HG03432 (cell line): Measurements from ENCODE around the gene IGFBP4.

Experiments
- ATAC-seq: cut with Tn5 transposase; IDR thresholded peaks from one replicate; pipeline ENCODE4 v1.9.1; 2021; ENCODE audit warnings: mild to moderate bottlenecking, moderate library complexity; ENCODE audit not compliant: unreplicated experiment

Gene IGFBP4

DNA sequence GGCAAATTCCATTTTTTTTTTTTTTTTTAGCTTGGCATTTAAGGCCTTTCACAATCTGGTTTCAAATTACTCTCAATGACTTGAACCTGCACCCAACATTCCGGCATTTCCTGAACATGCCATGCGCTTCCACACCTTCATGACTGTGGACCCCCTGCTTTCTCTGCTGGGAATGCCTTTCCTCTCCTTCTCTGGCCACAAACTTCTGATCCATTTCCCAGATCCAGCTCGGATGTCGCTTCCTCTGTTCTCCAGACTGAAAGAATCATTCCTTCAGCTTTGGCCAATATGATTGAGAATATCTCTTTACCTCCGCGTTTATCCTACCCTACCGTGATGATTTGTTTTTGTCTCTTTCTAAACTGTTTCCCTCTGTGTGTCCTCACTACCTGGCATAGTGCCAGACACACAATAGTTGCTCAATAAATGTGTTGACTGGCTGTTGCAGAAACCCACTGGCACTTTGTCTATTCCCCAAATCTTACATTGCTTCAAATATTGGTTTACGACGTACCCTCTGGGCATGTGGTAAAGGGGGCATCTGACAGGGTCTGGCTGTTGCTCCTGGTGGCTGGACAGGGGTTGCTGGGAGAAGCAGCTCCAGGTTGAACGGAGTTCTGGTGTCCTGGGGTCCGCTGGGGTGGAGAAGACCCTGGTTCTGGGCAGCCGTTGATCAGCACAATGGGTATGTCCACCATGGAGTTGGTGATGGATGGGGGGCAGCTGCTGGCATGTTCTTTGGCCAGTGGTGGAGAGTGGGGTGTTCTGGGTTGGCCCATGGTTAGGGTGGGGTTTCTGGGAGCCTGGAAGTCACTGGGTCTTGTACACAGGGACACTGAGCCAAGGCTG lies 43.5 kb downstream of the IGFBP4 start:
- ATAC-seq: no peak

GRCh38 chr17:40487371-40488020 lies 44.2 kb downstream of the IGFBP4 start:
- ATAC-seq: no peak

- ATAC-seq: no peak
Observed at GRCh38 chr17:40490289-40490853, 47.1 kb downstream of the IGFBP4 start.

GRCh38 chr17:40490982-40491381 lies 47.7 kb downstream of the IGFBP4 start:
- no peak for ATAC-seq

- ATAC-seq: no peak
Observed at GRCh38 chr17:40491486-40491885, 48.2 kb downstream of the IGFBP4 start.

DNA sequence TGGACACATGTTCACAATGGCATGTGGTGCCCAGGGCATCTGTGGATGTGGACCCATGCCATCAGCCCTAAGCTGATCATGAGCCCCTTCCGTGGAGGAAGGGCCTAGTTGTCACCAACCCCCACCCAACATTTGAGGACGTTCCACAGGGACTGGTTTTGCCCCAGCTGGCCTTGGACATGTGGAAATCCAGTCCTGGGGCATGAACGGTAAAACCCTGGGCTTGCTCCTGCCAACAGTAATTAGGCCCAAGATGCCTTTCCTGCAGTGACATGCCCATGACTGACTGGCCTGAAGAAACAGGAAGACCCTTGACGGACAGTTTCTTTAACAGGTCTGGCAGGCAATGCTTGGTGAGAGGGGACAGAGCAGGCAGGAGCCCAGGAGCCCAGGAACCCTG lies 50.4 kb downstream of the IGFBP4 start:
- ATAC-seq: no peak

DNA sequence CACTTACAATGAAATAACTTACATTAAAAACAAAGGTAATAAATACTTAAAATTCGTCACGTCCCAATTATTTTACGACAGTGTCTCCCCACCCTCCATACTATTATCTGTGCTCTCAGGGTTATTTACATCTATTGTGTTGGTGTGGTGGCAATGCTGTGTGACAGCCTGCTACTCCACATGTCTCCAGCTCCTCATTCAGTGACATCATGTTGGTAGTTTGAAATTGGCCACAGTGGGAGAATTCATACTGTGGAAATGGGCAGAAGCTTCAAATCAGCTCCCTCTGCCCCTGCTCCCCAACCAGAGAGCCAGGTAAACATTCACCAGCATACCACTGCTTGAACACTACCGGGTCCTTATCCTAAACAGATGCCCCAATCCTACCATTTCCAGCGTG lies 51.9 kb downstream of the IGFBP4 start:
- ATAC-seq: no peak

DNA sequence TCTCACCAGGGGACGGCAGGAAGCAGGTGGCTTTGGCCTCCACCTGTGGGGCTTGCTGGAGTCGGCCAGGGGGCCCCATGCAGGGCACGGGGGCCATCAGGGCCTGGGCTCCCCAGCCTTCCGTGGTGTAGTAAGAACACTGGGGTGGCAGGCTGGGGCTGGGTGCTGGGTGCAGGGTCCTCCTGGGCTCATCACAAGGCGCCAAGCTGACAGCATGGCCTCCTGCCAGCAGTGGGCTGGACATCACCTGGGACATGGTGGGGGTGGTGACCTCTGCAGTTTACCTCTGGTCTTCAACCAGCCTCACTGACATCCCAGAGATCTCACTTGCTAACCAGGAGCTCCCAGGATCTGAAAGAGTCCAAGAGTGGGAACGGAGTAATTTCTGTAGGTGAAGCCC lies 52.9 kb downstream of the IGFBP4 start:
- no peak for ATAC-seq

- ATAC-seq: no peak
Observed at GRCh38 chr17:40496634-40497420, 53.6 kb downstream of the IGFBP4 start.

DNA sequence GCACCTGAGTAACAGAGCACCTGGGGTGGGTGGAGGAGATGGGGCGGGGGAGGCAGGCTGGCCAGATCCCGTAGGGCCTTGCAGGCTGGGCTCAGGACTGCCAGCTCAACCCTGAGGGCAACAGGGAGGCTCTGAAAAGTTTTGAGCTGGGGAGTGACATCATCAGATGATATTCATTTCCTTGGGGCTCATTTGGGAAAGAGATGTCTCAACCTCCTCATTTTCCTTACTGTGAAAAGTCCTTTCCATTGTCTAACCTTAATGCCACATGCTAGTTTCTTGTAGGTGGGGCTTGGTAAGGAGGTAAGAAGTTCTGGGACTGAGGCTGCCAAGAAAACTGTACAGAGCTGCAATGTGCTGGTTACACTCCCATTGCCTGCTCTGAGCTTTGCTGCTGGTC lies 54.4 kb downstream of the IGFBP4 start:
- ATAC-seq: no peak

DNA sequence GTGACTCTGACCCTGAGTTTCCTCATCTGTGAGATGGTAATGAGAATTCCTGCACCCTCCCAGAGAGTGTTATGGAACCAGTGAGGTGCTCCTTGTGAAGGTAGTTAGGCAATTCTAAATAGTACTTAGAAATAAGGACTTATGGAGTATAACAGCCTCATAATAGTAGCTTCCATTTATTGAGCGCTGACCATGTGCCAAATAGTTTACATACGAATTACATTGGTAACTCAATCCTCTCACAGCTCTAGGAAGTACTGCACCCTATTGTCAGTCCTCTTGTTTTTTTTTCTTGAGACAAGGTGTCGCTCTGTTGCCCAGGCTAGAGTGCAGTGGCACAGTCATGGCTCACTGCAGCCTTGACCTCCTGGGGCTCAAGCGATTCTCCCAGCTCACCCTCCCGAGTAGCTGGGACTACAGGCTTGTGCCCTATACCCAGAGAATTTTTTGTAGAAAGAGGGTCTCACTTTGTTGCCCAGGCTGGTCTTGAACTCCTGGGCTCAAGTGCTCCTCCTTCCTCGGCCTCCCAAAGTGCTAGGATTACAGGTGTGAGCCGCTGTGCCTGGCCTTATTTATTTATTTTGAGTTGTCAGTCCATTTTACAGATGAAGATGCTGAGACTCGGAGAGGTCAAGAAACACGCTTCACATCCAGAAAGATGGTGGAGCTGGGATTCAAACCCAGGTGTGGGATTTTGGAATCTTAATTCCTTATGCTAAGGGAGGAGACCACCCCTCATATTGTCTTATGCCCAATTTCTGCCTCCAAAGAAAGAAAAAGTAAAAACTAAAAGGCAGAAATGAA lies 55.2 kb downstream of the IGFBP4 start:
- ATAC-seq: no peak

GRCh38 chr17:40499551-40500189 lies 56.4 kb downstream of the IGFBP4 start:
- no peak for ATAC-seq

DNA sequence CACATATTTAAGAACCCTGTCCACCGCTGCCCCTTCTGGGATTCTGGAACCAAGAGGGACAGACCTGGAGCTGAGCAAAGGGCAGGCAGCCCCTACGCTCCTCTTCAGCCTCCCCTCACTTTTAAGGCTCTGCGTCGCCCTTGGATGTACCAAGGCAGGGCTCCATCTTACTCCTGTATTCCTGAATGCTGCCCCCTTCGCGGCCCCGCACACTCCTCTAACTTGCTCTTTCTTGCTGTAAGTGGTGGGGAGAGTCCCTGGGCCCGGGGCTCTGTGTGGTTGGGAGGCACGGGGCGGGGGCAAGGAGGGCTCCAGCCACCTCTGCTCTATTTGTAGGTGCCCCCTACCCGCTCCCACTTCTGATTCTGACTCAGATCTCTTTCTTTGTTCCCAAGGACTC lies 56.9 kb downstream of the IGFBP4 start:
- ATAC-seq: no peak

- no peak for ATAC-seq
Observed at GRCh38 chr17:40500709-40501108, 57.5 kb downstream of the IGFBP4 start.

DNA sequence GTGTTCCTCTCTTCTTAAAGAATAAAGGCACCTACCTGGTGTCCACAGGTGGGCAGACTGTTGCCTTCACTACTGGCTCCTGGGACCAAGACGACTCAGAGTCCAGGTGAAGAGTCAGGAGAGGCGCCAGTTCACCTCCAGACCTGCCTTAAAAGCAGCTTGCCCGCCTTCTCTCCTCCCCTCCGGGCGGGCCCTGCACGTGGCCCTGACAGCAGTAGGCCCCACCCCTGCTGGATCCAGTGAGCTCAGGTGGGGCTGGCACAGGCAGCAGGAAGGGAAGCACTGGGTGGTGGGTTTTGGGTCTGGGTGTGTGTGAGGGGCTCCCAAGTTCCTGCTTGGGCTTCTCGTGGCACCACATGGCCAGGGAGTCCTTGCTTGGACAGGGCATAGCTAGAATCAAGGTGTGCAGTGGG lies 58.3 kb downstream of the IGFBP4 start, which contains the start of gene TNS4:
Gene TNS4 (minus strand): TSS at position 125 of the 413 bp plus-strand sequence. CDS start 5,198 bp downstream, outside the sequence.
- no peak for ATAC-seq

DNA sequence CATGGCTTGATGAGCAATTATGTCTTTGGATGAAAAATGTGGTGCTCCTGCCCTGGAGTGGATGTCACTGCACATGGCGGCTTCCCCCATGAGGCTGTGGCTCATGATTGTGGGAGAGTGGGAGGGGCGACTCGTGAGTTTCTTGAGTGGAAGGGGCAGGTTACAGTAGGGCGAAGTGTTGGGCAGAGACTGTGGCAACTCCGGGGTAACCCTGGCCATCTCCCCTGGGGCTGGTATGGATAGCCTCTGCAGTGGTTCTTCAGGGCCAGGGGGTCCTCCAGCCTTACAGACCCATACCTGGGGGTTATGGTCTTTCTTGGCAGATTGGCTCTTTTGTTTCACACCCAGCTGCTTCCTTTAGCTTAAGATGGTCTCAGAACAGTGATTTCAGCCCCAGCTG lies 59.5 kb downstream of the IGFBP4 start:
- ATAC-seq: no peak

DNA sequence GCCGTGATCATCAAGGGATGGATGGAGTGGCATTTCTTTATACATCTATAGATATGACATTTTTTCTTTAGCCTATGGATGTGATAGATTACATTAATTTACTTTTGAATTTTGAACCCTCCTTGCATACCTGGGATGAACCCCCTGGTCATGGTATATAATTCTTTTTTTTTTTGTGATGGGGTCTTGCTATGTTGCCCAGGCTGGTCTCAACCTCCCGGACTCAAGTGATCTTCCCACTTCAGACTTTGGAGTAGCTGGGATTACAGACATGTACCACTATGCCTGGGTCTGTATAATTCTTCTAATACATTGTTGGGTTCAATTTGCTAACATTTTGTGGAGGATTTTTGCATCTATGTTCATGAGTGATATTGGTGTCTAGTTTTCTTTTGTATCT lies 59.9 kb downstream of the IGFBP4 start:
- no peak for ATAC-seq

DNA sequence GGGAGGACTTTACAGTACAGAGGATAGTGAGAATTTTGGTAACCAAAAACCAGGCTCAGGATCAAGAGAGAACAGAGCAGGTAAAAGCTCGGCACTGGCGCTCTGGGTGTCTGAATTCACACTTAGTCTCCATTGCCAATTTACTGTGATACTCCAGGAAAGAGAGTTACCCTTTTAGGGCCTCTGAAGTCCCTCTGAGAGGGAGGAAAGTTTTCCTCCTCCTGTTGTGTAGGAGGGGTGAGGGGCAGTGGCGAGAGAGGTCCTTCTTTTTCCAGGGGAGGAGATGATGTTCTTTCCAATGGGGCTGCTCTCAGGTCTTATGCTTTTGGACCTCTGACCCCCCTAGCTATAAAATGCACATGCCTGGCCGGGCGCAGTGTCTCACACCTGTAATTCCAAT lies 63.5 kb downstream of the IGFBP4 start:
- no peak for ATAC-seq
